HFFc6 (cell line): ENCODE measurements around the gene LRRC63. TPM values are rescaled to one million over a fixed set of nuclear protein-coding genes. Genes with fewer than 3 reads are reported as not detected.

Source experiments
- DNase-seq: peaks from one replicate; pipeline ENCODE4 v3.0.0-alpha.2; 2018
- H3K27ac Mint-ChIP-seq: 2 replicates; pipeline ENCODE4 v1.8.0; 2020; ENCODE audit warnings: mild to moderate bottlenecking, mixed read lengths
- H3K27me3 Mint-ChIP-seq: 2 replicates; pipeline ENCODE4 v1.8.0; 2021; ENCODE audit warnings: mild to moderate bottlenecking, moderate library complexity, mixed read lengths; ENCODE audit not compliant: insufficient read depth
- H3K36me3 Mint-ChIP-seq: 2 replicates; pipeline ENCODE4 v1.8.0; 2021; ENCODE audit warnings: low read depth, mixed read lengths
- H3K4me1 Mint-ChIP-seq: 2 replicates; pipeline ENCODE4 v1.8.0; 2020; ENCODE audit warnings: low read depth, mixed read lengths
- H3K4me3 Mint-ChIP-seq: 2 replicates; pipeline ENCODE4 v1.8.0; 2020; ENCODE audit warnings: mild to moderate bottlenecking, moderate library complexity, mixed read lengths
- H3K9me3 Mint-ChIP-seq: 2 replicates; pipeline ENCODE4 v1.8.0; 2020; ENCODE audit warnings: mild to moderate bottlenecking, mixed read lengths
- total RNA-seq, 6 experiments: library from RNA; stranded (reverse); fragmentation: NEBNext Ultra II Directional; extraction: Animal tissue kit (Norgen Biotek cat#: 25700); gene quantifications; 2 replicates in 1 of 6; 3 replicates in 5 of 6; pipeline ENCODE4 v1.2.3, GENCODE V29; 2021
- TF ChIP-seq, protein P1 (sequence below): fragments of 200-600 bp; sonication (generic); IDR thresholded peaks from 2 replicates; pipeline ENCODE4 v1.5.0; 2021; ENCODE audit warnings: antibody characterized with exemption, mild to moderate bottlenecking

The LRRC63 gene
- total RNA-seq, 6 experiments from 2014 or later = not detected

- Mint-ChIP-seq H3K27me3 (no peaks in the 10 kb centered on the region; the same call in 1 of the 2 replicates), H3K9me3 (no peaks in the 10 kb centered on the region), H3K4me1 (no peaks in the 10 kb centered on the region), H3K36me3 (no peaks in the 10 kb centered on the region), H3K4me3 (no peak overlapping the region), H3K27ac (no peak overlapping the region)
- no peak for DNase-seq
- TF ChIP-seq, protein P1, sequence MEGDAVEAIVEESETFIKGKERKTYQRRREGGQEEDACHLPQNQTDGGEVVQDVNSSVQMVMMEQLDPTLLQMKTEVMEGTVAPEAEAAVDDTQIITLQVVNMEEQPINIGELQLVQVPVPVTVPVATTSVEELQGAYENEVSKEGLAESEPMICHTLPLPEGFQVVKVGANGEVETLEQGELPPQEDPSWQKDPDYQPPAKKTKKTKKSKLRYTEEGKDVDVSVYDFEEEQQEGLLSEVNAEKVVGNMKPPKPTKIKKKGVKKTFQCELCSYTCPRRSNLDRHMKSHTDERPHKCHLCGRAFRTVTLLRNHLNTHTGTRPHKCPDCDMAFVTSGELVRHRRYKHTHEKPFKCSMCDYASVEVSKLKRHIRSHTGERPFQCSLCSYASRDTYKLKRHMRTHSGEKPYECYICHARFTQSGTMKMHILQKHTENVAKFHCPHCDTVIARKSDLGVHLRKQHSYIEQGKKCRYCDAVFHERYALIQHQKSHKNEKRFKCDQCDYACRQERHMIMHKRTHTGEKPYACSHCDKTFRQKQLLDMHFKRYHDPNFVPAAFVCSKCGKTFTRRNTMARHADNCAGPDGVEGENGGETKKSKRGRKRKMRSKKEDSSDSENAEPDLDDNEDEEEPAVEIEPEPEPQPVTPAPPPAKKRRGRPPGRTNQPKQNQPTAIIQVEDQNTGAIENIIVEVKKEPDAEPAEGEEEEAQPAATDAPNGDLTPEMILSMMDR = no peak
Observed at GRCh38 chr13:46318986-46319385, 107.3 kb downstream of the LRRC63 start.

DNA sequence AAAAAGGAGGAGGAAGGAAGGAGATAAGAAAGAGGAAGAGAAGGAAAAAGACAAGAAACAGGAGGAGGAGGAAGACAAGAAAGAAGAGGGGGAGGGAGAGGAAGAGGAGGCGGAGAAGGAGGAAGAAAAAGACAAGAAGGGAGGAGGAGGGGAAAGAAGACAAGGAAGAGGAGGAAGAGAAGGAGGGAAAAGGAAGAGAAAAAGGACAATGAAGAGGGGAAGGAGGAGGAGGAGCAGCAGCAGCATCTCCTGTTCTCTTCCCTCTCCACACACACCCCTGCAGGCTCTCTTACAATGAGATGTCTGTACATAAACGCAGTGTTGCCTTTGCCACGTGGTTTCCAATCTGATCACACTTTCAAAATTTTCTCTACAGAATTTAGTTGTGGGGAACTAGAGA is 108.7 kb downstream of the LRRC63 start:
- Mint-ChIP-seq H3K4me3 (no peak overlapping the region), H3K9me3 (no peaks in the 10 kb centered on the region), H3K27ac (no peak overlapping the region), H3K27me3 (no peaks in the 10 kb centered on the region; the same call in 1 of the 2 replicates), H3K4me1 (no peaks in the 10 kb centered on the region), H3K36me3 (no peaks in the 10 kb centered on the region)
- no peak for DNase-seq
- TF ChIP-seq, protein P1 = no peak

GRCh38 chr13:46320821-46321220 is 109.1 kb downstream of the LRRC63 start:
- TF ChIP-seq, protein P1 = no peak
- no peak for DNase-seq
- Mint-ChIP-seq H3K36me3 (no peaks in the 10 kb centered on the region), H3K4me3 (no peak overlapping the region), H3K27ac (no peak overlapping the region), H3K27me3 (no peaks in the 10 kb centered on the region; the same call in 1 of the 2 replicates), H3K9me3 (no peaks in the 10 kb centered on the region), H3K4me1 (no peaks in the 10 kb centered on the region)

GRCh38 chr13:46321494-46322225 is 109.9 kb downstream of the LRRC63 start:
- Mint-ChIP-seq H3K4me1 (no peaks in the 10 kb centered on the region), H3K27me3 (no peaks in the 10 kb centered on the region; the same call in 1 of the 2 replicates), H3K9me3 (no peaks in the 10 kb centered on the region), H3K27ac (no peak overlapping the region), H3K4me3 (no peak overlapping the region), H3K36me3 (no peaks in the 10 kb centered on the region)
- peak; percentile 41 for DNase-seq
- TF ChIP-seq, protein P1 = peak; percentile 82

- Mint-ChIP-seq H3K27me3 (peaks cover 9% of the 10 kb centered on the region; the same call in 1 of the 2 replicates), H3K9me3 (no peaks in the 10 kb centered on the region), H3K4me1 (no peaks in the 10 kb centered on the region), H3K36me3 (no peaks in the 10 kb centered on the region), H3K27ac (no peak overlapping the region), H3K4me3 (no peak overlapping the region)
- no peak for DNase-seq
- TF ChIP-seq, protein P1 = no peak
Observed at GRCh38 chr13:46324976-46325375, 113.2 kb downstream of the LRRC63 start.

Other genes with a start within 250 kb of the LRRC63 start
- 10 to 100 TPM; 31.8 to 40.1 (median 35.6) TPM for gene ZC3H13, start 159.2 kb upstream of the LRRC63 start, total RNA-seq
- not detected for gene CPB2, start 106.9 kb upstream of the LRRC63 start, total RNA-seq
- under 1 TPM in 1 of 6 experiments, not detected in 5; 0.05 TPM for gene LCP1, start 29.8 kb upstream of the LRRC63 start, total RNA-seq
- gene RUBCNL, start 175.3 kb downstream of the LRRC63 start, total RNA-seq = not detected